Activated T-helper 9 cell treated with anti-CD3 and anti-CD28 coated beads, Interleukin-2, amount 50 U/mL, for 16 hours (primary cell): ENCODE results near the gene RACK1.
"Not testable (repeated sequence)": the region's sequence is repeated elsewhere in the genome, so short reads cannot be mapped to it uniquely, and the experiment has no call there.

Experiments
- DNase-seq: peaks from one replicate; pipeline ENCODE4 v3.0.0-alpha.2; 2020; ENCODE audit warnings: low read depth

The RACK1 gene

GRCh38 chr5:181243564-181244343 lies at the start of gene RACK1:
TSS of gene RACK1 (minus strand) at chr5:181243906. CDS start at chr5:181243800, 106 bp downstream.
- DNase-seq = peak; percentile 84

GRCh38 chr5:181287331-181287730 lies 43.6 kb upstream of the RACK1 start:
- not testable (repeated sequence) for DNase-seq

GRCh38 chr5:181285962-181286705 lies 42.4 kb upstream of the RACK1 start:
- DNase-seq = not testable (repeated sequence)

- not testable (repeated sequence) for DNase-seq
These were observed 40.4 kb upstream of the RACK1 start for GRCh38 chr5:181283841-181284755.

GRCh38 chr5:181283347-181283746 lies 39.6 kb upstream of the RACK1 start:
- no peak for DNase-seq

GRCh38 chr5:181282874-181283273 lies 39.2 kb upstream of the RACK1 start:
- DNase-seq = no peak

- not testable (repeated sequence) for DNase-seq
These were observed 38.7 kb upstream of the RACK1 start for GRCh38 chr5:181282415-181282814.

GRCh38 chr5:181281984-181282316 lies 38.2 kb upstream of the RACK1 start:
- no peak for DNase-seq

- no peak for DNase-seq
These were observed 37.6 kb upstream of the RACK1 start for GRCh38 chr5:181281077-181281983.

- DNase-seq = no peak
These were observed 36.6 kb upstream of the RACK1 start for GRCh38 chr5:181280251-181280762.

GRCh38 chr5:181273433-181273744 lies 29.7 kb upstream of the RACK1 start:
- DNase-seq = not testable (repeated sequence)

GRCh38 chr5:181271081-181271480 lies 27.4 kb upstream of the RACK1 start:
- no peak for DNase-seq

GRCh38 chr5:181267907-181268306 lies 24.2 kb upstream of the RACK1 start:
- not testable (repeated sequence) for DNase-seq

- DNase-seq = not testable (repeated sequence)
These were observed 23.7 kb upstream of the RACK1 start for GRCh38 chr5:181267291-181267904.

GRCh38 chr5:181265092-181265671 lies 21.5 kb upstream of the RACK1 start:
- DNase-seq = peak; percentile 17

GRCh38 chr5:181263633-181264032 lies 19.9 kb upstream of the RACK1 start:
- no peak for DNase-seq

- DNase-seq = peak; percentile 56
These were observed 17.8 kb upstream of the RACK1 start for GRCh38 chr5:181261320-181262049.

GRCh38 chr5:181260720-181261319 lies 17.1 kb upstream of the RACK1 start, which contains the start of gene TRIM52:
TSS of gene TRIM52 (minus strand) at chr5:181261143. CDS start at chr5:181260813, 330 bp downstream.
- DNase-seq = peak; percentile 84
